Measurements from ENCODE around the gene WNT8B.
A peak's percentile ranks its signal among the peaks of the same experiment; 100 is the strongest.

Gene WNT8B

GRCh38 chr10:100483876-100484666 lies 21.3 kb downstream of the WNT8B start:
- DNase-seq (ENCODE audit: low spot score): no peak

DNA sequence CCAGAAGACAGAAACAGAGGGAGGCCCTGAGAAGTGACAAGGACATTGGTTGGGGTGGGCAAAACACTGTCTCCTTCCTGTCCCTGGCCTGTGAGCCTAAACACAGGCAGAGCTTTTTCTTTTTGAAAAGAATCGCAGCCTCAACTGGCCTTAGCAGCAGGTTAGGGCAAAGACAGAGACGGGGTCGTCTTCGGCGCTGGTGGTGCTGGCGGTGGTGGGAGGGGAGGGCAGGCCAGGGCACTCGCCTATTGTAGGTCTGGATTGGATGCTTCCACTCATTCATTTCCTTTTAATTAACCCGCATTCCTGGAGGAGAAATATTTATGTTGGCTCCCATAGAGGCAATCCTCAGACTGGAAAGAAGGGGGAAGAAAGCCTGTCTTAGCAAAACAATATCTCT lies 22.6 kb downstream of the WNT8B start:
- no peak for DNase-seq (ENCODE audit: low spot score)

- no peak for DNase-seq (ENCODE audit: low spot score)
These were observed 23.1 kb downstream of the WNT8B start for GRCh38 chr10:100485801-100486495.

DNA sequence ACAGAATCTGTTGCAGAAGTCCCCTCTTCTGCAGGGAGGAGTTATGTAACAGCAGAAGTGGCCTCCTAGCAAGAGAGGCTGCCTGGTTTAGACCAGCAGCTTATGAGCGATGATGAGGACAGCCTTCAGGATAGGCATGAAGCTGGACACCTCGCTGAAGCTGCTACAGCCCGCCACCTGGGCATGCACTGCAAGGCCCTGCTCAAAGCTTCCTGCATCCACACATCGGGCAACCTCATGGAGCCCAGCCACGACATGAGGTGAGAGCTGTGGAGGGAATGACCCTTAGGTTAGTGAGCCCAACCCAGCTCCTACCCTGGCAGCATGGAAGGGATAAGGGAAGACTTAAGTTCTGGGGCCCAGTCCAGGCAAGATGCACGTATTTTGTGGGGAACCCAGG lies 24.7 kb downstream of the WNT8B start:
- no peak for DNase-seq (ENCODE audit: low spot score)

GRCh38 chr10:100489396-100489795 lies 26.6 kb downstream of the WNT8B start:
- DNase-seq (ENCODE audit: low spot score): no peak

GRCh38 chr10:100490531-100490930 lies 27.7 kb downstream of the WNT8B start:
- DNase-seq (ENCODE audit: low spot score): no peak

- DNase-seq (ENCODE audit: low spot score): no peak
These were observed 33.8 kb downstream of the WNT8B start for GRCh38 chr10:100496567-100496966.

- DNase-seq (ENCODE audit: low spot score): no peak
These were observed 35.2 kb downstream of the WNT8B start for GRCh38 chr10:100498059-100498458.

DNA sequence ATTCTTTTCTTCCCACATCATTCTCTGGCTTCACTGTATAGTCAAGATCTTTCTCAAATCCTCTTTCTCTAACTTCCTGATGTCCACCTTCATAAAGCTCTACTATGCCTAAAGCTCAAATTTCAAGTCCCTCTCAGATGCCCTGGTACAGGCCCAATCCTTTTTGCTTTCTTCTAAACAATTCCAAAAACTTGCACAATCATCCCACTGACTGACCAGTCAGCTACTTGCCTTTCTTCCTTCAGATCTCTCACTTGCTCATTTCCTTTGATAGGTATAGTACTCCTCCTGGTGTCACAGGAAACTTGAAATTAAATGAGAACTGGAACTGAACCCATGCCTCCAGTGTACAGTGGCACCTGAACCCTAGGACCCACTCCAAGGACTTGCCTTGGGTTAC lies 38.6 kb downstream of the WNT8B start:
- no peak for DNase-seq (ENCODE audit: low spot score)

GRCh38 chr10:100502926-100503494 lies 40.2 kb downstream of the WNT8B start:
- no peak for DNase-seq (ENCODE audit: low spot score)

DNA sequence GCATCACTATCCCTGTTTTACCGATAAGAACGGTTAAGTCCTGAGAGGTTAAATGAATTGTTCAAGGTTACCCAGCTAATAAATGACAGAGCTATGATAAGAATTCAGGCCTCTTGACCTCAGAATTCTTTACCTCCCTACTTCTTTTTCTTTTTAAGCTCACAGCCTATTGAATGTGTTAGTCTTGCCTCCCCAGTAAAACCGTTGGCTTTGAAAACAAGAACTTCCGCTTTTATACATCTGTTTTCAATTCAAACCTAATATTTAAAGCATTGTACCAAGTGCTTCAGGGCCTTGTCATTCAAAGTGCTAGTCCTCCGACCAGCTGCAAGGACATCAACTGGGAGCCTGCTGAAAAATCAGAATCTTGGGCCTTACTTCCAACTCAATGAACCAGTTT lies 41.3 kb downstream of the WNT8B start:
- DNase-seq (ENCODE audit: low spot score): no peak

DNA sequence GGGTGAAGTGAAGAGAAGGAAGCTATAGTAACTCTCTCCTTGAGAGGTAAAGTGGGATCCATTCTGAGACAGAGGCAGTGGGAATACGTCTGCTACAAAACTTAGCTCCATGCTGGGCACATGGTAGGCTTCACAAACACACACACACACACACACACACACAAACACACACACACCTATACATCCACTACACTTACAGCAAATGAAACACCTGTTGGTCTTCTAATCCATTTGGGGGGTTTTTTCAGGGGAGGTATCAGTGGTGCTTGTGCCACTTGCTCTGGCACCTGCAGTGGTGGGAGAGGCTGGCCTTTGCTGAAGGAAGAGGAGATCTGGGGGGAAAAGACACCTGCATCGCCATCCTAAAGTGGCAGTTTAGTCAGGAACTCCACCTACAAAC lies 42.4 kb downstream of the WNT8B start:
- no peak for DNase-seq (ENCODE audit: low spot score)

DNA sequence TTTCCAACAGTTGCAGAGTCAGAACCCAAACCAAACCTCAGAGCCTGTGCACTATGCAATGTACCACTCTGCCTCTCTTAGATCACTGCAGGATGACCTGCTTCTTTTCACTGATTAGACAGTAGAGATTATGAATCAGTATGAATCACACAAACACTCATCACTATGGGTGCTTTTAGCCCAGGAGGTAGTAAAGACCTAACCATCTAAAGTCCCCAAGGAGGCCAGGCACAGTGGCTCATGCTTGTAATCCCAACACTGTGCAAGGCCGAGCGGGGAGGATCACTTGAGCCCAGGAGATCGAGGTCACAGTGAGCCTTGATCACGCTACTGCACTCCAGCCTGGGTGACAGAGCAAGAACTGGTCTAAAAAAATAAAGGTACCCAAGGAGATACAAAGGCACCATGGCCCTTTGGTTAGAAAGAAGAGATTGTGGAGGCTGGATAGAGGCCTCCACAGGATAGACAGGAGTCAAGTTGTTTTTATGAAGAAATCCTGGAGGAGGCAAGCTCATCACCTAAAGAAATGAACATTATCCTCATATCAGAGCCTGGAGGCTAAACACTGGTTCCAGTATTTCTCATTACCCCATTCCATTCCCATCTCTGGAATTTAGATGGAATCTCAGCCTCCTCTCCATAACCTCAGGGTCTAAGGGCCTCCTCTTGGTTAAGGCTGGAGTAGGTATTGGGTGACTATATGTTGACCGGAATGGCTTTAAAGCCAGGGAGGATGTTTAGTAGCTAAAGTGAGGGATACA lies 44.0 kb downstream of the WNT8B start:
- no peak for DNase-seq (ENCODE audit: low spot score)

DNA sequence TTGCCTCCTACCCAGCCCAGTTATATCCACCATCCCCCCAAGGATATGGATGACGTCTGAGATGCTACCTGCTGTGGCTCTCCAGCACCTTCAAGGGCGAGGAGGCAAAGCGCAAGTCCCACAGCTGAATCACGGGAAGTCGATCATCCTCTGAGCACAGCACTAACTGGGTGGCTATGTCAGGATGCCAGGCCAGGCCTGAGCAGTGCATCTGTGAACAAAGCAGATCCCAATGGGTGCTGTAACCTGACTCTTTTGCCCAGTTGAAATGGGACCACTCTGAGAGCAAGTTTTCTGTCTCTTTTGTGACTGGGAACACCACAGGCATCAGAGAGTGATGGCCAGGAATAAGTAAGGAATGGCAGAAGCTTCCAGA lies 44.5 kb downstream of the WNT8B start:
- no peak for DNase-seq (ENCODE audit: low spot score)

DNA sequence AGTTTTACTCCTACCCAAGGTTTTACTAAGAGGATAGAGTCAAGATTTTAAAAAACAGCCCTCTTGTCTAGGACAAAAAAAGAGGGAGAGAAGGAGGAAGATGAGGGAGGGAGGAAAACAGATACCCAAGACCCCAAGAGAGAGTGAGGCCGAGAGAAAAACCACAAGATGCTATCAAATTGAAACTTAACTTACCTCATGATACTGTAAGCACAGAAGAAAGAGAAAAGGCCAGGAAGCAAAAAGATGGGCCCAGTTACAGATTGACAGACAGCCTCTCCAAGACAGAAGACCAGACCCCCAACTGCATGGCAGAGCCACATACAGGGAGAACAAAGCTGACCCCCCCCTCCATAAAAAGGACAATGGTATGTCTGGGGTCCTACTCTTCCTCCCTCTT lies 45.5 kb downstream of the WNT8B start:
- no peak for DNase-seq (ENCODE audit: low spot score)

DNA sequence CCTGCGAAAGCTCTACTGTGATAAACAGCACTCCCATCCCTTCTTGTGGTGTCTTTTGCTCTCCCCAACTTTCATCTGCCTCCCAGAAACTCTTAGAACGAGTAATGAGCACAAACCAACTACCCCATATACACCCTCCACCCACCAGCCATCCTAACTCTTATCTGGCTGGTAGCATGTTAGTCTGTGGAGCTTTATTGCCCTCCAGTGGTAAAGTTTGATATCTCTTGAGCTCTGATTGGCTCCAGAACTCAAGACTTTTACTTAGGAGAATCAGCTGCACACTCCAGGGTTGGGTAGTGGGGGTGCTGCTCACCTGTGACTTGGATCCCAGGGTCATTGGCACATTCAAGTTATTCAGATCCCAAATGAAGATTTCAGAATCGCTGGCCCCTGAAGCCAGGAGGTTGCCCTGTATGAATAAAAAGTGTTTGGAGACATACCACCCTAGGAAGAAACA lies 45.9 kb downstream of the WNT8B start:
- peak; percentile 58 for DNase-seq (ENCODE audit: low spot score)

DNA sequence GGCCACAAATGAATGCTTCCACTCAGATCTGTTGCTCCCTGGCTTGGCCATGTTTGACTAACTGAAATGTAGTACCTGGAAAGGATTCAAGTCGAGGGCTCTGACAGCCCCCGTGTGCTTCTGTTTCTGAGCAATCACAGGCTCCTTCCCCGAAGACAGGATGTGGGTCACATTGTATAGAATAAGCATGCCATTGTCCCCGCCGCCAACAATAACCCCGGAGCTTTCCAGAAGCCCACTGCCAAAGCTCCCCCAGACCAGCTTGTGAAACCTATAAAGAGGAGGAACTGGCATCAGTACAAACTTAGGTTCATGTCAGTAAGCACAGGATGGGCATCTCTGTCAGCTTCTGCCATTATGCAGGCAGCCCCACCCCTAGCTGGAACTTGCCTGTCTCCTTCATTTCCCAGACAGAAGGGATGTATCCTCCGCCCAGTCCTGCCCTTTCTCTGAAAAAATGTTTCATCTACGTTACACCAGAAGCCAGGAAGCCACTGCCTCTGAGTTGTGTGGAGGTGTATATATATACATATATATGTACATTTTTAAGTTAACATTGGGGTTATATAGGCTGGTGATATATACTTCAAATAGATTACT lies 46.5 kb downstream of the WNT8B start:
- no peak for DNase-seq (ENCODE audit: low spot score)

DNA sequence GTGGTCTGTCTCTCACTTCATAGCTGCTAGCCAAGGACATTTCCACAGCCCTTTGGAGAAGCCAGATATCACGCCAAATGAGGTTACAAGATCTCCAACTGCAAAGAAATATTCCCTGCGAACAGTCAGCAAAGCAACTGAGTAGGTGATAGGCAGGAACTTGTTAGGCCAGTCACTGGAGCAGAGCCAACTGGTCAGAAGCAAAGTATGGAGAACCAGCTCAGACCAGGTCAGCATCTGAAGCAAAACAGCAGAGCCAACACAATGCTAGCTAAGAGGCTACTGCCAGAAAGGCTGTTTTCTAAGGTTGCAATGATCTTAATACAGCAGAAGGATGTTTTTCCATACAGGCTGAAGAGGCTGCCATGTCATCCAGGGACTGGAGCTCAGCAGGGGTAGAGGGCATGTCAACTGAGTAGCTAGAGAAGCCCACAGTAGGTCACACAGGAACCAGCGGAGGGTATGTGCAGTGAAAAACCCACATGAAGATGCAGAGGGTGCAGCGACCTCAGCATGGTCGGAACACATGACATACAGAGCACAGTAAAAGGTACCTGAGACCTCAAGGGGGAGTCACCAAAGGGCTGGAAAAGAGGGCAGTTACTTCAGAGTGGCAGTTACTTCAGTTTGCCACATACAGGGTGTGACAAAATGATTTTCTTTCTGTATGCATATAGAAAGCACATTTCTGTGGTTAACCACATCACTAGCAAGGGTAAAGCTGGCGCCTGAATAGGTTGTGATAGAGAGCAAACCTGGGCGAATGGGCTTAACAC lies 47.9 kb downstream of the WNT8B start:
- no peak for DNase-seq (ENCODE audit: low spot score)

GRCh38 chr10:100515612-100516011 lies 52.8 kb downstream of the WNT8B start:
- no peak for DNase-seq (ENCODE audit: low spot score)

DNA sequence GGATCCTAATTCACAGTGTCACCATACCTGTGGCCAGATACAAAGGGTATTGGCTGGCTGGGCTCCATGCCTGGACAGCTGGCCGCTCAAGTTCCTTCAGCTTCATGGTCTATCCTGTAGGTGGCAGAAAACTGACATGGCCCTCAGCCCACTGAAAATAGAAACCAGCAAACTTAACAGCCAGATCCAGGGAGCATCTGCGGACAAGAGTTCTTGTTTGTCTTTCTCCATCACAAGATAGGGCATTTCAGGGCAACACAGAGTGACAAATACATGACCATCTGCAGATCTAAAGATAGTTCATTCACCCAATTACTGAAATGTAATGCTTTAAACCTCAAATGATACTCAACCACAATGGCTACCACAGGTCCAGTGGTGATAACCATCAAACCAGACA lies 54.0 kb downstream of the WNT8B start:
- no peak for DNase-seq (ENCODE audit: low spot score)

DNA sequence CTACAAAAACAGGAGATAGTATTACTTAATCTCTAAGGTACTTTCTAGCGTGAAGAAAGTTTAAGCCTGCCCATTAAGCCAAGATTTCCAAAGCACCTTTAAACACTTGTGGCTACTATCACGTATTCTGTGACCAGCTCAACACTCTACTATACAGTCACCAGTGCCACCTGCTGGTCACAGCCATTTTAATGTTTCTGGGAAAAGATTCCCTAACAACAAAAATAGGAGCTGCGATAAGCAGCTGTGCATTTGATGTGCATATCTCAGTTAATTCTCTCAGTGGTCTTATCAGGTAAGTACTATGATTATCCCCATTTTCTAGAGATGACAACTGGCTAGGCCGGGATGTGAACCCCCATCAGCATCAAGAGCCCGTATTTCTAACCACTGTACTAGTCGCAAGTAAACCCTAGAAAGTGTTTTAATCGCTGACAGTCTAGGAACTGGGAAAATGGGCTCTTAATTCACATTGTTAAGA lies 56.0 kb downstream of the WNT8B start:
- DNase-seq (ENCODE audit: low spot score): peak; percentile 68
